Medulla oblongata (tissue), 1 donor: ENCODE measurements around the gene IER5L.
"Not testable (repeated sequence)": the region's sequence is repeated elsewhere in the genome, so short reads cannot be mapped to it uniquely, and the experiment has no call there.

Experiments
- DNase-seq: peaks from one replicate; pipeline ENCODE4 v3.0.0-alpha.2; 2015; ENCODE audit errors: extremely low spot score

Gene IER5L

GRCh38 chr9:129138476-129139232, 39.4 kb downstream of the IER5L start:
- DNase-seq = peak; percentile 27

GRCh38 chr9:129138144-129138462, 40.0 kb downstream of the IER5L start:
- no peak for DNase-seq

GRCh38 chr9:129137292-129138143, 40.5 kb downstream of the IER5L start:
- DNase-seq = no peak

GRCh38 chr9:129136446-129137035, 41.5 kb downstream of the IER5L start:
- no peak for DNase-seq

- DNase-seq = no peak
Observed at GRCh38 chr9:129135476-129135875, 42.6 kb downstream of the IER5L start.

- no peak for DNase-seq
Observed at GRCh38 chr9:129133082-129133481, 45.0 kb downstream of the IER5L start.

- DNase-seq = peak; percentile 69
Observed at GRCh38 chr9:129131300-129132145, 46.5 kb downstream of the IER5L start.

- no peak for DNase-seq
Observed at GRCh38 chr9:129130791-129131190, 47.3 kb downstream of the IER5L start.

GRCh38 chr9:129130271-129130670, 47.8 kb downstream of the IER5L start:
- DNase-seq = not testable (repeated sequence)

- no peak for DNase-seq
Observed at GRCh38 chr9:129128689-129129088, 49.4 kb downstream of the IER5L start.

GRCh38 chr9:129126749-129127618, 51.1 kb downstream of the IER5L start:
- DNase-seq = peak; percentile 62
